Stimulated activated CD8-positive, alpha-beta memory T cell treated with anti-CD3 and anti-CD28 coated beads, Interleukin-15, amount 100 ng/mL, for 24 hours (primary cell): ENCODE results near the gene SORCS1.

ENCODE experiments used
- DNase-seq: peaks from one replicate; pipeline ENCODE4 v3.0.0-alpha.2; 2020; ENCODE audit warnings: low read depth

SORCS1 gene

DNA sequence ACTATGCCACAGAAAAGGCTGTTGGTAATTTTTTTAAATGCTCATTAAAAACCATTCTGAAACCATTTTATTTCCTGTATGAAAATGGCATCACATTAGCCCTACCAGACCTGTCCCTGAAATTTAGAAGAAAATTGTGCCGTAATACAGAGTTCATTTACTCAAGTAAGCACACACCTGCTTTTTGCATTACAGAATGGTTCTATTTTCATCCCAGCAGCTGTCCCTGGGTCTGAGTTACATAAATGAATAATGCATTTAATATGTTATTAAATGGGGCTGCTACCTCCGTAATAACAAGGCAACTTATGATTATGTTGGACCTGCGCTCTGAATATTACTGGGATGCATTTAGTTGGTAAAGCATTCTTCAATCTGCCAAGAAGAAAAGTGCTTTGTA is 508.9 kb downstream of the SORCS1 start:
- DNase-seq: no peak

DNA sequence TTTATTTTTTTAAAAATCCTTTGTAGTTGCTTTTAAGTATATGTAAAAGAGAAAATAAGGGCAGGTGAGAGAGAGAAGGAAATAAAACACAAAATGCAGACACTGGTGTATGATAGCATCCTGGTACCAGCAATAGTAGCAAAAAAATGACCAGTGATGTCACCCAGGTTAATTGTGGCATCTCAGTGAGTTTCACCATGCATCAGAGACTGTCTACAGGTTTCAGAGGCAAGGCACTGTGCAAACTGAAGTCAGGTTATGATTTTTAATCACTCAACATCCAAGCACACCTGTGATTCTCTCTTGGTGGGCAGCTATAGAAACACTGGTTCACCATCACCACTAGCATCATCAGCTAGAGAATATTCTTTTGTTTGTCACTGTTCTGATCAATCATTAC is 509.3 kb downstream of the SORCS1 start:
- no peak for DNase-seq

- DNase-seq: no peak
These were observed 512.2 kb downstream of the SORCS1 start for GRCh38 chr10:106652279-106652678.

DNA sequence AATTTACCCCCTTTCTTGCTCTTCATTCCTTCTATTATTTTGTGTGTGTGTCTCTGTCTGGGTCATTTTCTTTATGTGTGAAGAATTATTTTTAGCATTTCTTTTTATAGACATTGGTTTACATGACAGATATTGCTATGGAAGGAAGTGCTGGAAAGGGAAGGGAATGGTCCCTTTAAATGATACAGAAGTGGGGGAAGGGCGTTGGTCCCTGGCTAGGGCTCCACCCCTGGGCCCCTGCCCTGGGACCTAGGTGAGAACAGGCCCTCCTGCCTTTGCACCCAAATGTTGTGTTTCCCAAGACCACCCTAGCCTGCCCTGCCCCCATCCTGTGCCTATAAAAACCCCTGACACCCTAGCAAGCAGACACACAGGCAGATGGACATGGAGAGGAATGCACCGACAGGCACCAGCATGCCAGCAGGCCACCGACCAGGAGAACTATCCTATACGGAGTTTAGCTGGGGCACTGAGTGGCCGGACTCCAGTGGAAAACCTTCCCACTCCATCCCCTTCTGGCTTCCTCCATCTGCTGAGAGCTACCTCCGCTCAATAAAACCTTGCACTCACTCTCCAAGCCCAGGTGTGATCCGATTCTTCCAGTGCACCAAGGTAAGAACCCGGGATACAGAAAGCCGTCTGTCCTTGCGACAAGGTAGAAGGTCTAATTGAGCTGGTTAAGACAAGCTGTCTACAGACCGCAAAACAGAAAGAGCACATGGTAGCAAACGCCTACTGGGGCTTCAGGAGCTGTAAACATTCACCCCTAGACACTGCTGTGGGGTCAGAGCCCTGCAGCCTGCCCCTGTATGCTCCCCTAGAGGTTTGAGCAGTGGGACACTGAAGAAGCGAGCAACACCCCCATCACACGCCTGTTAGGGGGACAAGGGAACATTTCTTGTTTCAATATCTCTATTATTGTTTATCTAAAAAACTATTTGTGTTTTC is 515.7 kb downstream of the SORCS1 start:
- DNase-seq: no peak

GRCh38 chr10:106643473-106643872 is 521.0 kb downstream of the SORCS1 start:
- DNase-seq: no peak

GRCh38 chr10:106637873-106638272 is 526.6 kb downstream of the SORCS1 start:
- DNase-seq: no peak

GRCh38 chr10:106636766-106637491 is 527.6 kb downstream of the SORCS1 start:
- no peak for DNase-seq

- DNase-seq: no peak
These were observed 528.6 kb downstream of the SORCS1 start for GRCh38 chr10:106635947-106636346.

- DNase-seq: no peak
These were observed 533.3 kb downstream of the SORCS1 start for GRCh38 chr10:106631016-106631702.

DNA sequence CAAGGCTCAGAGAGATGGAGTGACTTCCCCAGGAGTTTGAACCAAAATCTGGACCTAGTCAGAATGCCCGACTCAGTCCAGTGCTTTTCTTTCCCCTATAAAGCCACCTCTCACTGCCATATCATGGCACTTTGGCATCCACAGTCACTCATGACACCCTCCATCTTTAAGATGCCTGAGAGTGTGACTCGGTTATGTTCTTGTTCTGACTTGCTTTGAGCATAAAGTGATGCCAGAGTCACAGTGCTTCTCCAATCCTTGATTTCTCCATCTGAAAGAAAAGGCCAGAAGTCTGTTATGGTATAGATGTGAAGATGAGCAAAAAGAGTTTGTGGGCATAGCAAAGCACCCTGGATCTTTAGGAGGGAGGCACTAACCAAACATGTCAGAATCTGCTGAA is 538.1 kb downstream of the SORCS1 start:
- DNase-seq: no peak

DNA sequence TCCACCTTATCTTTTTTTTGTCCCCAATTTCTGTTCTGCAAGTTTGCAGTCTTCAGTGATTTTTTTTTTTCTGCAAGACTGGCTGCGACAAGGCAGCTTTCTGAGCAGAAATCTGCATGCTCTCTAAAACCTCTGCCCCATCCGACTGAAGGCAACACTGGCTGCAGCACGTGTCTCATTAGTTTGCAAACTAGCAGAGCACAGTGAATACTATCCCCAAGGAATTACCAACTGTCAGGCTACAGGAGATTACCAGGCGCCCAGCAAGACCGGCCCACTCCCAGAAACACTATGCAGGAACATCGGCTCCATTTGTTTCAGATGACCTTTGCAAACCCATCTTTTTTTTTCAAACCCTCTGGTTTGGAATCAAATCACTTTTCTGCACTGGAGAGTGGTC is 538.8 kb downstream of the SORCS1 start:
- DNase-seq: no peak

DNA sequence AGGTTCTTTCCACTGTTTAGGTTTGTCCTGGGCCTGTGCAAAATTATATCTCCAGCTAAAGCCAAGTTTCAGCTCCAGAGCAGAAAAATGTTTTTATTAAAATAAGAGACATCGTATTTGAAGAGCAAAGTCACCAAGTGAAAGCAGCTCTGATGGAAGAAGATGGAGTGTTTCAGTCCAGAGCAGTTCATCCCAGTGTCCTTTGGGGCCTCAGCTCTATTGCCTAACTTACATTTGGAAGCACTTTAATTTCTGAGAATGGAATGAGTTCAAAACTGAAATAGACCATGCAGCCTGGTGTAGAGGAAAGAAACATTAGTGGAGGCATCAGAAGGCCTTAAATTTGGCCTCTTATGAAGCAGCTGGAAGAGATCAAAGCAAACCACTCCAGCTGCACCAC is 545.2 kb downstream of the SORCS1 start:
- no peak for DNase-seq

DNA sequence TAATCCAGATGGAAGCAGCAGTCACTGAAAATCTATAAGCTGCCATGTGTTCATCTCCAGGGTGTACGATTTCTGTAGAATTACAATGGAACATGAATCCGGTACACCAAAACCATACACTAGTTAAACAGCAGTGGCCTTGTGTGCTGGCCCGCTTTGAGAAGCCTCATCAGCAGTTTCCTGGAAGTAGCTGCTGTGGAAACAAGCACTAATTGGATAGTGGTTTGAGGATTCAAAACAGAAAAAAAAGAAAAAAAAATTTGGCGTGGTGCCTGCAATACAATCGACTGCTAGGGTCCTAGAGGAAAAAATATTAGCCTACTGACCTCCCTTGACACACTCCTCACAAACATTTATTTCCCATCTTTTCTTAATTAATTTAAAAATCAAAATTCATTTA is 545.9 kb downstream of the SORCS1 start:
- no peak for DNase-seq

GRCh38 chr10:106615081-106615480 is 549.4 kb downstream of the SORCS1 start:
- no peak for DNase-seq

- DNase-seq: no peak
These were observed 550.2 kb downstream of the SORCS1 start for GRCh38 chr10:106614293-106614692.

DNA sequence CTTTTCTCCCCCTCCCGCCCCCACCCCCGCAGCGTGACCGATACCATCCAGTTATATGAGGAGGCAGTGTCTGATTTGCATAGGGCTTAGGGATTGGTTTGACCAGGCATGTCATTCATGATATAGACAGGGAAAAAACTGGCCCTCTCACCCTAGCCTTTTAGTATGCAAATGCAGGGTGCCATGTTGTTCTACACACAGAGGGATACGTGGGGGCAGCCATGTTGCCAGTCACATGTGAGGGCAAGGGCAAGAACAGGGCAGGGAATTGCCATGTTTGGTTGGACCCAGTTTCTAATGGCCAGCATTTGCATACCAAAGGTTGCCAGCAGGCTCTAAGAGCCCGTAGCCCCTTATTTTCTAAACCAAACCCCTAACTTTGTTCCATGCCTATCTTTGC is 552.1 kb downstream of the SORCS1 start:
- no peak for DNase-seq

- no peak for DNase-seq
These were observed 554.8 kb downstream of the SORCS1 start for GRCh38 chr10:106609470-106610266.

GRCh38 chr10:106608066-106608465 is 556.4 kb downstream of the SORCS1 start:
- no peak for DNase-seq

- DNase-seq: no peak
These were observed 569.2 kb downstream of the SORCS1 start for GRCh38 chr10:106595281-106595680.

- no peak for DNase-seq
These were observed 570.6 kb downstream of the SORCS1 start for GRCh38 chr10:106593876-106594275.

- no peak for DNase-seq
These were observed 572.1 kb downstream of the SORCS1 start for GRCh38 chr10:106592396-106592795.

- no peak for DNase-seq
These were observed 582.2 kb downstream of the SORCS1 start for GRCh38 chr10:106582291-106582690.
